Stimulated activated CD8-positive, alpha-beta memory T cell treated with anti-CD3 and anti-CD28 coated beads, Interleukin-15, amount 100 ng/mL, for 4 hours (primary cell): ENCODE results near the gene ACY1.
"Not testable (repeated sequence)": the region's sequence is repeated elsewhere in the genome, so short reads cannot be mapped to it uniquely, and the experiment has no call there.

Experiments
- DNase-seq, 2 donors: peaks; one replicate each; pipeline ENCODE4 v3.0.0-alpha.2; 2020; ENCODE audit warnings: low read depth in 2 of 2

ACY1 gene

DNA sequence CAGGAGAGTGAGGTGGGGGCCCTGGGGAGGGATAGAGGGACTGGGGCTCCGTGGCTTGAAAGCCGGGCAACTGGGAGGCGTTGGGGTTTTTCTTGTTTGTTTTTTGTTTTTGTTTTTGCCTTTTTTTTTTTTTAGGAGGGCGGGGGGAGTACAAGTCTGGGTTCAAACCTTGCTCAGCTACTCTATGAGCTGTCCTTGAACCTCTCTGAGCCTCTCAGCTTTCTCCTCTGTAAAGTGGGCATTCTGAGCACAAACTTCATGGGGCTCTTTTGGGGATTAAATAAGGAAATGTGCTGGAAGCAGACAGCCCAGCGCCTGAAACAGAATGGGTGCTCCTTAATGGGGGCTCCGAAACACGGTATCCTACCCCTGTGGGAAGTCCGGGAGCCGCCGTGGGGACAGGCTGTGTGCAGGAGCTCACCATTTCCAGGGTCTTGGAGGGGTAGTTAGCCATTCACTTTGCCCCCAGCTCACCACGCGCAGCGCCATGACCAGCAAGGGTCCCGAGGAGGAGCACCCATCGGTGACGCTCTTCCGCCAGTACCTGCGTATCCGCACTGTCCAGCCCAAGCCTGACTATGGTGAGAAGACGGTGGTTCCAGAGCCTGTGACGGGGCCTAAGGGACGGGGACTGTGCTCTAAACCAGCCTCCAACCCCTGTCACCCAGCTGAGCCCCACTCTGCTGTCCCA lies 388 bp downstream of the ACY1 start:
- no peak for DNase-seq

DNA sequence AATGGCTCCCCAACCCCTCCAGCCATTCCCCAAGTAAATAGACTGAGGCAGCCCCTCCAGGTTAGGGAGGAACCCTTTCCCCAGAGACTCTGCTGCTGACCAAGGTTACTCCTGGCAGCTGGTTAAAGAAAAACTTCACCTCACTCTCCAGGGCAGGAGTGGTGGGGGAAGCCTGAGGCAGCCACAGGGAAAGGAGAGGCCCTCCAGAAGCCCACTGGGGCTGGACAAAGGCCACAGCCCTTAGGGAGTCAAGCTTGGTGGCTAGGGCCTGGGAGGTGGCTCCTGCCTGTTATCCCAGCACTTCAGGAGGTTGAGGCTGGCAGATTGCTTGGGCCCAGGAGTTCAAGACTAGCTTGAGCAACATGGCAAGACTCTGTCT lies 923 bp downstream of the ACY1 start:
- no peak for DNase-seq

- no peak for DNase-seq
Observed at GRCh38 chr3:51985063-51985462, 1.7 kb downstream of the ACY1 start.

- DNase-seq, result no peak
Observed at GRCh38 chr3:51986010-51986947, 2.9 kb downstream of the ACY1 start.

DNA sequence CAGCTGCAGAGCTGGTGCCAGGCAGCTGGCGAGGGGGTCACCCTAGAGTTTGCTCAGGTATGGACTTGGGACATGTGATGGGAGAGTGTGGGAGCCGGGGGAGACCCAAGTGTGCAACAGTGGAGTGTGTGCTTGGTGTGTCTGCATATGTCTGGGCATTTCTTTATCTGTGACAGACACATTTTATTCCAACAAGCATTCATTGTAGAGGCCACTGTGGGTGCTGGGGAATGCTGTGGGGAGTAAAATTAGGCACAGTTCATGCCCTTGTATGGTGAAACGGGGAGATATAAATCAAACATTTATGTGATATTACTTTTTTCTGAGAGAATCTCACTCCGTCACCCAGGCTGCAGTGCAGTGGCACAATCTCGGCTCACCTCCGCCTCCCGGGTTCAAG lies 4.2 kb downstream of the ACY1 start:
- DNase-seq, result no peak

GRCh38 chr3:51988286-51989146 lies 5.2 kb downstream of the ACY1 start:
- DNase-seq, result no peak

- DNase-seq, result not testable (repeated sequence)
Observed at GRCh38 chr3:51990501-51990971, 7.2 kb downstream of the ACY1 start.

- DNase-seq, result no peak
Observed at GRCh38 chr3:51992017-51992682, 8.8 kb downstream of the ACY1 start.

GRCh38 chr3:51993657-51994056 lies 10.3 kb downstream of the ACY1 start:
- not testable (repeated sequence) for DNase-seq

DNA sequence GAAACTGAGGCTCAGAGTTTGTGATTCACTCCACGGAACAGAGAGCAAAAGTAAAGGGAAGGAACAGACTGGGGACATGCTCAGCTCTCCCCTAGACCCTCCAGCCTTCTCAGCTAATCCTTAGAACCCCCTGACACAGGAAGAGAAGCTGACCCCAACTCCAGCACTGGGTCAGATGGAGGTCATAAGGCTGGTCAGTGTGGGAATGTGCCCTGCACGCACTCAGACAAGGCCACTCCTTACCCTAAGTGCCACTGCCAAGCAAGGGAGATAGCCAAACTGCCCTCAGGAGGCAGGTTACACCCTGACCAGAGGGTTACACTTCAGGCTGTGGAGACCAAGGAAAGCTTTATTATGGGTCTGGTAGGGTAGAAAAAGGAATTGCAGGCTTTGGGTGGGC lies 11.2 kb downstream of the ACY1 start:
- no peak for DNase-seq

DNA sequence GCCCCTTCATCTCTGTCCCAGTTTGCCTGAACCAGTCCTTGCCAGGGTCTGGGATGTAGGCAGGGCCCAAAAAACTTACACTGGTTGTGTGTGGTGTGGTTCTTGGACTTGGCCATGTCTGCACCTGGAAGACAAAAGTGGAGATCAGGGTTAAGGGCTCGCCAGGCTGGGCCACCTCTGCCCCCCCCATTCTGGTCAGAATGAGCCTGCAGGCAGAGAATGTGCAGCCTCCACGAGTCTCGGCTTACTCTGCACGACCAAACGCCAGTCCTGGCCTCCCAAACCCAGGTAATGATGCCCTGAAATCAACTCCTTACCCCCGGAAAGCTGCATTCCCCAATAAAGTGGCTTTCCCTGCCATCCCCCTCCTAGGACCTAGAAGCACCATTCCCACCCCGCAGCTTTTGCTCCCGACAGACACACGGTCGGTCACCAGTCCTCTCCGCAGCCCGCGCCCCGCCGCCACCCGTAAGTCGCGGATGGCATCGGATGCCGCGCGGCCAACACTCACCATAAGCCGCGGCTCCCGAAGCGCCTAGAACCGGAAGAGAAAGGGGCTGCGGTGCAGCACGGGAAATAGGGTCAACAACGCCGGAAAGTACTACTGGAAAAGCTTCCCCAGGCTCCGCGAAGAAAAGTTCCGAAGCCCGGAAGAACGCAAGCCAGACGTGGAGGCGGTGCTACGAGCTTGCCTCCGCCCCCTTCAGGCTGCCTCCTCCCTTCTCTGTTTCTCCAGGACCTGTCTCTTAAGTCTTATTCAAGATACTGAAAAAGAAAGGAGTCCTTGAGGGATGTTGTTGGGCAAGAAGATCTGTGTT lies 12.2 kb downstream of the ACY1 start, which contains the start of gene RPL29:
TSS of gene RPL29 (minus strand) at position 550 of the 818 bp plus-strand sequence. CDS start at position 116, 434 bp downstream.
- peak; percentile 79 to 82 for DNase-seq

- DNase-seq, result no peak
Observed at GRCh38 chr3:51997172-51997571, 13.8 kb downstream of the ACY1 start.

- no peak for DNase-seq
Observed at GRCh38 chr3:51997935-51998596, 14.7 kb downstream of the ACY1 start.

DNA sequence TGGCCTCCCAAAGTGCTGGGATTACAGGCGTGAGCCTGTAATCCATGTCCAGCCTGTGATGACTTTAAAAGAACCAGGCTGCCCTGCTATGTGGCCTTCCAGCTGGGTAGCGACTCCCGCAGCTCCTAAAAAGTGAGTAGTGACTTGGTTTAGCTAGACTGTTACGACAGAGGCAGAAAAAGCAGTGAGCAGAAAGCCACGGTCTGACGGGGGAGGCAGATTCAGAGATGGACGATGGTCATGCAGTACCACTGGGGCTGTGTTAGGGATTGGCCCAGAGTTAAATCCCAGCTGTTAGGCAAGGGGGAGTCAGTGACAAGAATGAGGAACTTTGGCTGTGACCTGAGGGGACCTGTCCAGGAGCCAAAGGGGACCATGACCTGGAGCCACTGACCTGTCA lies 15.4 kb downstream of the ACY1 start:
- DNase-seq, result no peak

- DNase-seq, result no peak
Observed at GRCh38 chr3:51999846-52000245, 16.5 kb downstream of the ACY1 start.

- DNase-seq, result peak; percentile 56 to 69
Observed at GRCh38 chr3:52001443-52001974, 18.2 kb downstream of the ACY1 start.

- DNase-seq, result no peak
Observed at GRCh38 chr3:52002748-52003147, 19.4 kb downstream of the ACY1 start.

DNA sequence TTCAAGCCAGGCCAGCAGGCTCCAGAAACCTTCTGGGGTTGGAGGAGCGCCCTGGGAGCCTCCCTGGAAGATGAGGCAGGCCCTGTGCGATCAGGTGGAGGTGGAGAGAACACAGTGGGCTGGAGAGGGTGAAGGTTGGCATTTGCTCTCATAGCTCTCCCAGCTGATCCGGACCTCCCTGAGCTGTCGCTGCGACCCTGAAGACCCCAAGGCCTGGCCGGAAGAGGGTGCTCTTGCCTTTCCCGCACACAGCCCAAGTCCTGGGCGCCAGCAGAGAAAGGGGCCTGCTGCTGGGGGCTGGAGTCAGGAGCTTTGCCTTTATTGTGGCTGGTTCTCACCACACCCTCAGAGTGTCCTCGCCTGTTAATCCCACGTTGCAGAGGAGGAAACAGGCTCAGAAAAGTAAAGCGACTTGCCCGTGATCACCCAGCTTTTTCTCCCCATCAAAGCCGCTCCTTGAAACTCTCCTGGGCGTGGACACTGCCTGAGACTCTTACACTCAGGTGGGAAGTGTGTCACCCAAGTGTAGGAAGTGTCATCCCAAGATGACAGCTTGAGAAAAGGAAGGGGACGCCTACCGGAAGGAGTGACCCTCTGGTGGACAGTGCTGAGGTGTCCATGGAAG lies 20.9 kb downstream of the ACY1 start:
- DNase-seq, result no peak

GRCh38 chr3:52004906-52005395 lies 21.6 kb downstream of the ACY1 start:
- DNase-seq, result no peak
